GM18526 (cell line): Measurements from ENCODE around the gene CTSS.

Experiments
- POLR2A ChIP-seq: IDR thresholded peaks from 3 replicates; pipeline ENCODE4 v1.6.1; 2011; ENCODE audit not compliant: insufficient read length; ENCODE audit errors: extremely low read depth

CTSS gene

DNA sequence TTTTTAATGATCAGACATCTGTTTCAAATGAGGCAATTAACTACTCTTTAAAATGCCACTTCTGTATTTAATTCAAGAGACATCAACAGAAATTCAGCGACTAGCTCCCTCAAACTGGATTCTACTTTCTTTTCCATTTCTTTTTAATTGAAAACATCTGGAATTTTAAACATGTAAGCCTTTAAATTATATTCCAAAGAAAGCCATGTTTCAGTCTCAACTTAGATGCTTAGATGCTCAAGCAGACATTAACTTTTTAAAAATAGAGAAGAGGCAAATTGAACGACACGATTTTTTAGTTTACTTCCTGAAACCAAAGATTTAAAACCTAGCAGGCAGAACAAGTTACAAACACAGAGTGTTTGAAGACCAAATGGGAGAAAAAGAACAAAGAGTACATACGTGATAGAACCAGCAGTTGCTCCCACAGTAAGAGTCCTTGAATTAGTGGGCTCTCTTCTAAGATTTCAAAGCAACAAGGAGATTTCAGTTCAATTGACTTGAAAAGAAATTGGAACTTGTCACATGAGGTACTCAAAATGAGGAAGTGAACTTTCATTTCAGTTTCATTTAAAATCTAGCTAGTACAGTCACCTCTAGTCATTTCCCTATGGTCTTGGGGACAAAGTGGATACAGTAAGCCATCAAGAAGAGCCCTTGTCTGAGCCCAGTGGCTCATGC is at the start of gene CTSS:
TSS of gene CTSS (minus strand) at position 483 of the 681 bp plus-strand sequence. CDS start 1,015 bp downstream, outside the sequence.
- no peak for TF ChIP-seq POLR2A

DNA sequence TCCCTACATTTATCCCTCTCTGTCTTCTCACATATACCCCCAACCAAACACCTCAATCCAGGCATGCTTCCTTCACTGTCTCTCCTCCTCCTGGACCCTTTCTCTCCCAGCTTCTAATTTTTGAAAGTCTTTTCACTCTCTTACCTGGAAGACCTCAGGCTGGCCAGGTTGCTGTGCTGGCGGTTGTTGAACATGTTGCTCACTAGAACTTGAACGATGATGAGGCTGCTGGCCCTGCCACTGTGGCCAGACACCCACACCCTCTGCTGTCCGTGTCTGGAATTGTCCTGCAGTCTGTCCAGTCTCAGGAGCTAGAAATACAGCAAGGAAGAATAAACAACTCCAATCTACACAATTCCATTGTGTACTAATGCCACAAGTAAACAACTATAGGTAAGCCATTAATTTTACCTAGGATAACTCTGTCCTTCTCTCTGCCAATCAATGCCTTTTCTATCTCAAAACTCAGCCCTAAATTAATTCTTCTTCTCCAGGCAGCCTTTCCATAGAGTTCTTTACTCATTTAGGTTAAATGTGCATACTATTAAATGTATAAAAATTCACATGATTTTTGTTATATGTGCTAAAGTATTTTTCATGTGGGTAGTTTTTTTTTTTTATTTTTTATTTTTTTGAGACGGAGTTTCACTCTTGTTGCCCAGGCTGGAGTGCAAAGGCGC is 47.6 kb upstream of the CTSS start:
- no peak for TF ChIP-seq POLR2A

DNA sequence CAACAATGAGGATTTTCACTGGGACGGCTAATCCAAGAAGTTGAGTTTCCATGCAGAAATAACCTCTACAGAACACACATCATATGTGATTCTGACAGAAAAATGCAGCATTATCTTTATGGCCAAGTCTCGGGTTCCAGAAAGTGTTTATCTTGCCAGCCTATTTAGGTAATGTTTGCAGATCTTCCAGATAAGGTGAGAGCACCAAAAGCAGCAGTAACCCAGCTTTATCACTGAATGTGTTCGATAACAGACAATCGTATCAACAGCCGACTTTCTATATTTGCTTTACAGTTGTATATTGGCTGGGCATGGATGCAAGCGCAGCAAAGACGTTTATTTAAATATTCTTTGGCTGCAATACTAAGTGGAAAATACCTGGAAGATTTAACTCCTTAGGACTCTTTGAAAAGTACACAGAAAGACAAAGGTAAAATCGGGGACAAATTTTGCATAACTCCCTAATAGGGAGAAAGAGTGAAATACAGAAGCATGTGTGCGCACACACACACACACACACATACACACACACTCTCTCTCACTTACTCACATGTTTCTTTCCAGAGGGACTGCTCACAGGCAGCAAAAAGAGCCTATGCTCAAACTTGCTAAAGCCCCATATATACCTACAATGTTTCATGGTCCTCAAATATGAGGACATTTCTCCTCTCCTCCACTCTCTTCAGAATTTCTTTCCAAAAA is 45.5 kb upstream of the CTSS start:
- no peak for TF ChIP-seq POLR2A

DNA sequence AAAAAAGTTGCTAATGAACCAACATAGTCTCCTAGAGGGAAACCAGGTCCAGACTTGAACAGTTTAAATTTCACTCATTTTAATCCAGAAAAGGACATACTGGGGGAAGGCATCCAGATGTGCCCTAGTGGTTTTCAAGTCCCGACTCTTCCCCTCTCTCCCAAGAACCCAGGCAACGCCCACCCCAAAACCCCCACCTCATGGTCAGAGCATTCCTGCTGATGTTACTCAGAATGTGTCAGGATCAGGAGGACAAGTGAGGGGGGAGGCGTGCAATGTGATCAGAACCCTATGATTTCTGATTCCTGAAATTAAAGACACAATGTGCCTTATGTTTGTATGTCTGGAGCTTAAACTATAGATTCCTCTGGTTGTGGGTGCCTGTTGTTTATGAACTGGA is 44.1 kb upstream of the CTSS start:
- TF ChIP-seq POLR2A = no peak

DNA sequence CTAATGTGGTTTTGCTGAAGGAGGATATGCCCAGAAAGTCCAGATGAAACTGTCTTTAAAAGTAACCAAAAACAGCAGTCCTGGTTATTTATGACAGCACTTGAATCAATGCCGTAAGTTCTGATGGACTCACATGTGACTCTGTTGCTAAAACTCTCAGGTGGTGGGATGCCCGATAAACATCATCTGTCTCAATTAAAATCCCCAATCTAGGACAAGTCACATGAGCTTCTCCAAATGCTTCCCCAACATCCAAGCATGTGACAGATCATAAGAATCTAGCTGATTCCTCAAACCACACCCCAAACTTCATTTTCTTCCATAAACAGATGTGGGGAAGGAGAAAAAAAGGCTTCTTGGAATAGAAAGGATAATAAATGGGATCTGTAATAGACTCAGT is 43.3 kb upstream of the CTSS start:
- TF ChIP-seq POLR2A = no peak

DNA sequence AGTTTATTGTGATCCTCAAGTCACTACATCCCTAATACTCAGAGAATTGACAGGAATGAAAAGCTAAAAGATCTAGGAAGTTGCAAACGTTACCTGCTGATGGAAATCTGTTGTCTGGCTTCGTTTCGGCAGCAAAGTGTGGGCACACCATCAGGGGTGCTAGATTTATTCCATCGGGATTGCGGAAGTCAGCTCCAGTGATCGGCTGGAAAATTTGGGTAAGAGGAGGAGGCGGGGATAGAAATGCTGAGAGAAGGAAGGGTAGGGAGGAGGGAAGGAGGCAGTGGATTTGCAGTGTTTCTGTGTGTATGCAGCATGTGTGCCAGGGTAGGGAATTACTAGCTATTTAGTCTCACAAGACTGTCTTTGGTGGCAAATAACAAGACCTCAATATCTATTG is 42.5 kb upstream of the CTSS start, which contains the start of gene CTSK:
TSS of gene CTSK (minus strand) at position 140 of the 400 bp plus-strand sequence. CDS start 1,455 bp downstream, outside the sequence.
- no peak for TF ChIP-seq POLR2A

DNA sequence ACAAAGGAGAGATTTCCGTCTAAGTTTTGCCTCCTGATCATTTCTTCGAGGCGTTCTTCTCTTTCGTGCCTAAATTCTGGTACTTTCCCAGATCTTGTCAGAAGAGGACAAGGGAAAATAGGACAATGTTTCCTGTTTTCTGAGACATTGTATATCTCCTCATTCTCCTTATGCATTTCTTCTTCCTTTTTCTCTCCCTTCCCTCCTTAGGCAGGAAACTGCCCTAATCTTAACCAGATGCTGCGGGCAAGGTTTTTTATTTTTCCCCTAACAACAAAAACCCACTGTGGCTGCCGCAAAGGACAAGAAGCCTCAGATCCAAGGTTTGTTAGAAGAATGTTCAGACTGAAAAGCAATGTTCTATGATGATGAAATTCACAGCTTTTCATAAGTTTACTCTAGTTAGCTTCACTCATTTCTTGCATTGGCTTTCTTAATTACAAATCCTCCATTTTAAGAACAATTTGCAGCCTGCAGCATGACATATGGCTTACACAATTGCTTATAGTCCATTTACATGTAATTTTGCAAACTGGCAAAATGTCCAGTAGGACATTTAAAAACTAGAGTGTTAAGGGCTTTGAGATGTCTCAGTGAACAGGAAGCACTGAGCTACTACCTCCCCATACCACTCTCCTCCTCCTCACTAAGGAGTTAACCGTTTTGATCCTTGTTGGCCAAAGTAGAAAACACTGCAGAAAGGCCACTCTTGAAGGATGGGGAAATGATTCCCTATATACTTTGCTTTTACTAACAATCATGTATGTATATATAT is 41.9 kb upstream of the CTSS start:
- no peak for TF ChIP-seq POLR2A

DNA sequence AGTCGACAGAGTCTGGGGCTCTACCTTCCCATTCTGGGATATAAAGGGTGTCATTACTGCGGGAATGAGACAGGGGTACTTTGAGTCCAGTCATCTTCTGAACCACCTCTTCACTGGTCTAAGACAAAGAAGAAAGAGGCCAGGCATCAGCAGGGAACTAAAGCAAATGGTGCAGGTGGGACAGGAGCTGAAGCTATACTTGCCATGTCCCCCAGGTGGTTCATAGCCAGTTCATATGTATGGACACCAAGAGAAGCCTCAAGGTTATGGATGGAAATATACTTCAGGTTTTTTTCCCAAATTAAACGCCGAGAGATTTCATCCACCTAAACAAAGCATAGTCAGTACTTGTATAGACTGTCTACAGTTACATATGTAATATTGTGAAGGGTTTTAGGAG is 40.3 kb upstream of the CTSS start:
- TF ChIP-seq POLR2A = no peak

DNA sequence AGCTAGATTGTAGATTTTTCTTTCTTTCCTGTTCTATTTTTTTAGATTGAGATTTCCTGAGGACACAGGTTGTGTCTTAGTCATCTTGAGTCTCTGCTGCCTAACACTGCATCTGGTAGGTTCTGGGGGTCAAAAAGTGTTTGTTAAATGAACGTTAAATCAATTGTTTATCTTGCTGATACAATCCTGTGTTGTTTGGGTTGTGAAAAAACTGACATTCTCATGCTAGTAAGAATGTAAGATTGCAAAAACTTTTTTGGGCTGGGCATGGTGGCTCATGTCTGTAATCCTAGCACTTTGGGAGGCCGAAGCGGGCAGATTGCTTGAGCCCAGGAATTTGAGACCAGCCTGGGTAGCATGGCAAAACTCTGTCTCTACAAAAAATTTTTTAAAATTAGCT is 39.1 kb upstream of the CTSS start:
- no peak for TF ChIP-seq POLR2A

DNA sequence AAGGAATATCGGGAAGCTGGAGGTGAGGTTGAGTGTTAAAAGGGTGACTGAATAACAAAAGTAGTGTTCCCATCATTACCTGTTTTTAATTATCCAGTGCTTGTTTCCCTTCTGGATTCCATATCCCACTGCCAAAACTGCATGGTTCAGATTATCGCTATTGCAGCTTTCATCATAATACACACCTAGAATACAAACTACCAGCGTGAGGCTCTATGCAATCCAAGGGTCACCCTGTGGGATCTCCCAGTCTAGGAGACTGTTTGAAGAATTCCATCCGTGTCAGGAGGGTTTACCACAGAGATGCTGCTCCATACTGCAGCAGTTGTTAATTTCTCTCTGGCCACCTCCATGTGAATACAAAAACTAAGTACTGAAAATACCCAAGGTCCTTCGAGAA is 33.5 kb upstream of the CTSS start:
- no peak for TF ChIP-seq POLR2A

DNA sequence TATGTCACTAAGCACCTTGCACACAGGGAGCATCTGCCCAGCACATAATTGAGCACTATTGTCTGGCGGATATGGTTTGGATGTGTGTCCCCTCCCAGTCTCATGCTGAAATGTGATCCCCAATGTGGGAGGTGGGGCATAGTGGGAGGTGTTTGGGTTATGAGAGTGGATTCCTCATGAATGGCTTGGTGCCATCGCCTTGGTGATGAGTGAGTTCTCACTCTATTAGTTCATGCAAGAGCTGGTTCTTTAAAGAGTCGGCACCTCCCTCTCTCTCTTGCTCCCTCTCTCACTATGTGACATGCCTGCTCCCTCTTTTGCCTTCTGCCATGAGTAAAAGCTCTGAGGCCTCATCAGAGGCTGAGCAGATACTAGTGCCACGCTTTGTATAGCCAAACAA is 32.9 kb upstream of the CTSS start:
- TF ChIP-seq POLR2A = no peak

DNA sequence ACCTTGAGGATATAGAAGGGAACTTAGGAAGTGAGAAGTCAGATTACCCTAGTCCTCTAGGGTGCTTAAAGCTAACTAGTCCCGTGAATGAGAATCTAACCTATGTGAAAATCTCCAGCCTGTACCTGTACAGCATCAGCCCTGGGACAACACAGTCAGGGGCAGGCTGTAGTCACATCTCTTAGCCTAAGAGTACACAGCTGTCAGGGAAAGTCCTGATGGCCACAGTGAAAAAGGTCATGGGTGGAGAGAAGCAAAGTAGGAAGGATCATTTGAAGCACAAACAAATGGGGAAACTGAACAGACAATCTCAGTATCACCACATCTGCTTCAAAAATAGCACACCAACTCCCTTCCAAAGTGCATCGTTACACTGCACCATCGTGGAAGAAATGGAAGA is 30.8 kb upstream of the CTSS start:
- no peak for TF ChIP-seq POLR2A

DNA sequence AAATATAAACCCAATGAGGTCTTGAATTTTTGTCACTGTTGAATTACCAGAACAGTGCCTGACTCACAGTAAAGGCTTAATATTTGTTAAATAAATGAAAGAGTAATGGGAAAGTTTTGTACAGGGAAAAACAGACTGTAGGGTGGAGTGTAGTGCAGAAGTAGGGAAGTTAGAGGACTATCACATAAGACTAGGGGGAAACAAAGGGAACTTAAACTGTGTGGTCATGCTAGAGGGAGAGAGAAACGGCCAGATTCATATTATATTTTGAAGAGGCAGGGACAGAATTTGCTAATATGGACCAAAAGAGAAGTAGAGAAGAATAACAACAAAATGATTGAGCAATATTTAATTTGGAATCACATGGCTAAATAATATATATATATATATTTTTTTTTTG is 27.6 kb upstream of the CTSS start:
- TF ChIP-seq POLR2A = no peak

DNA sequence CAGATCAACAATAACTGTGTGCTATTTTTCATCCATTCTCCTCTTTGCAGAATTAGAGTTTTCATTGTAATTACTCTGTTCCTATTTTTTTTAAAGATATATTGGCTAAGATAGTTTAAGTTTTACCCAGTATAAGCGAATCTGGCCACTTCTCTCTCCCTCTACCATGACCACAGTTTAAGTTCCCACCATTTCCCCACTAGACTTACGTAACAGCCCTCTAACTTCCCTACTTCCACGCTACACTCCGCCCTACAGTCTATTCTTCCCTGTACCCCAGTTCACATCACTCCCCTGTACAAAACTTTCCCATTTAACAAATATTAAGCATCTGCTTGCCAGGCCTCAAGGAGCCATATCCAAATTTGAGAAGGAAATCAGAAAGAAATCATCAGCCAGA is 26.0 kb upstream of the CTSS start:
- no peak for TF ChIP-seq POLR2A

DNA sequence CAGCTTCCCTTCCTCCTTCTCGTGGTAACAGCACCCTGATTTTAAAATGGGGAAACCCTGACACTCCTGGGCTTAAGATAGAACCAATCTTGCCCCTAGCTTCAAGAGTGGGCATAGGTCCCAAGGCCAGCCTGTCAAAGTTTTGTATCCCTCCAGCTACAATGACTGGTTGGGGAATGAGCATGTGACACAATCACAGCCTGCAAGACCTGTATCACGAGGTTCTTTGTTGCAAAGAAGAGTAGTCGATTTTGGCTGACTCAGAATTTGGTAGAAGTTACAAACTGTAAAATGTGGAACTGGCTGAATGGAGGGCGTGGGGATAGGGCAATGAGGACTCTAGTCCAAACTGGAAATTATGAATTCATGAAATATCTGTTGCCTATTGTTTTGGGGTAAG is 23.8 kb upstream of the CTSS start:
- no peak for TF ChIP-seq POLR2A
